Left ventricle myocardium superior (tissue), 1 donor: ENCODE results near the gene APOL1. TPM values are rescaled to one million over a fixed set of nuclear protein-coding genes. Genes with fewer than 3 reads are reported as not detected.
"Not testable (repeated sequence)": the region's sequence is repeated elsewhere in the genome, so short reads cannot be mapped to it uniquely, and the experiment has no call there.

Experiments
- ATAC-seq: fragments of 200-7000 bp; cut with Tn5 transposase; one replicate; pipeline ENCODE4 v1.9.1; 2020; ENCODE audit warnings: mild to moderate bottlenecking, moderate library complexity
- DNase-seq: peaks from one replicate; pipeline ENCODE4 v3.0.0-alpha.2; 2020
- intact Hi-C: fragments of 100-400 bp; cut with micrococcal nuclease; formaldehyde crosslinking; loops from one replicate; pipeline ENCODE4 v1.11.0; 2022
- total RNA-seq: library from RNA; stranded (reverse); fragmentation: NEBNext Ultra II Directional; extraction: Animal tissue kit (Norgen Biotek cat#: 25700); gene quantifications from one replicate; pipeline ENCODE4 v1.2.1, GENCODE V29; 2021
- donor health status: DM: no; HTN: yes; CAD: no; lungs with severe emphysema.

APOL1 gene
- total RNA-seq, 1 donor from 2014 or later, result 17.6 TPM

DNA sequence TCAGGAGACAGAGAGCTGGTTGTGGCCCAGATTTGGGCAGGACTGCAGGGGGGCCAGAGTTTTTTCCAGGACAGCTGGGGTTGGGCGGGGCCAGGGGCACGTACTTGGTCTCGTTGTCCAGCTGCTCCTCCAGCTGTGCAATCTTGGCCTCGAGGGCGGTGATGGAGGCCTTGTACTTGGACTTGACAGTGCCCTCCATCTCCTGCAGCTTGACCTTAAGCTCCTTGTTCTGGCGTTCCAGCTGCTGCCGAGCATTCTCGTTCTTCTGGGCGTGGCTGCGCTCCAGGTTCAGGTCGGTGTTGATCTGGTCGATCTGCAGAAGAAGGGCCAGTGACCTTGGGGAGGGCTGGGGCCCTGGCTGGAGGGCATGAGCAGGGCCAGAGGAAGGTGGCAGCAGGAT is 32.1 kb downstream of the APOL1 start:
- ATAC-seq, result peak; percentile 17
- intact Hi-C loops, result no loop called here

DNA sequence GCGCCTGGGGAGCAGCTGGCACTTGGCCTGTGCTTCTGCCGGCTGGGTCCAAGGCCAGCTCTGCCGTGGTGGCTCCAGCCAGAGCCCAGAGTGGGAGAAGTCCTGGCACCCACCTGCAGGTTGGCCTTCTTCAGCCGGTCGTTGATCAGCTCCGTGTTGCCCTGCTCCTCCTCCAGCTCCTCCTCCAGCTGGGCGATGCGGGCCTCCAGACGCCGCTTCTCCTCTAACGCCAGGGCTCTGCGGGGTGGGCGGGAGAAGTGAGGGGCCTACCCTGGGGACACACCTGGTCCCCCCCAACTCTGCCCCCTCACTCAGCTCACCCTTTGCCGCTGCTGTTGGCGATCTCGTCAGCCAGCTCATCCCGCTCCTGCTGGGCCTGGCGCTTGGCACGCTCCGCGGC is 32.6 kb downstream of the APOL1 start:
- ATAC-seq (peak; percentile 1), DNase-seq (no peak)
- intact Hi-C loops, result no loop called here

More for the DNA sequence above, 32.1 kb downstream of the APOL1 start:
- peak; percentile 73 for DNase-seq

DNA sequence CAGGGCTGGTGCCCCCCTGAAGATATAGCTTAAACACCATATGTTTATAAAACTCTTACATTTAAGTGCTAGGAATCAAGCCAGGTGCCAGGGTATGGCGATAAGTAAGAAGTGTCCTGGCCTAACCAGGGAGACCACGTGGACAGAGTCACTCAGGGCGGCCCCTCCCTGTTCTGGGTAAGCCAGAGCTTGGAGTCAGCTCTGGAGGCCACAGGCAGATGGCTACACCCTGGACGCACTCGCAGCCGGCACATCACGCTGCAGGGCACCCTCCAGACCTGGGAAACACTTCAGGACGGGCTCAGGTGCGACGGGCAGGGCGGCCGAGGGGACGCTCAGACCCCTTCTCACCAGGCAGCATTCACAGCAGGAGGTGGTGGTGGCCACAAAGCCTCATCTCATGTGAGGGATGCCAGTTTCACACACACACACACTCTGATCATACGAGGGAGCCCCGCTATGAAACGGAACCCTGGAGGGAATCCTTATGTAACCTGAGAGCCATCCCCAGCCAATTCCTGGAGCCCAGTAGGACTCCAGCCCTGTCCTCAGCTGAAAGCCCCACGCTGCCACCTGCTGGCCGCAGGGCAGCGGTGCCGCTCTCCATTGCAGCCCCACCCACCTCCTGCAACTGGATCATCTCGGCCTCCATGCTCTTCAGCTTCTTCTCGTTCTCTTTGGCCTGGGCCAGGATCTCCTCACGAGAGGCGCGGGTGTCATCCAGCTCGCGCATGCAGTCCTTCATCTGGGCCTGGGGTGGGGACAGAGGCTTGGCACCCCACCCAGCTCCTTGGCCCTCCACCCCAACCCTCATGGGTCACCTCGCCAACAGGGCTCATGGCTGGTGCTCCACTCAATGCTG is 33.4 kb downstream of the APOL1 start:
- intact Hi-C loops, result no loop called here
- ATAC-seq (peak; percentile 79), DNase-seq (peak; percentile 90)

DNA sequence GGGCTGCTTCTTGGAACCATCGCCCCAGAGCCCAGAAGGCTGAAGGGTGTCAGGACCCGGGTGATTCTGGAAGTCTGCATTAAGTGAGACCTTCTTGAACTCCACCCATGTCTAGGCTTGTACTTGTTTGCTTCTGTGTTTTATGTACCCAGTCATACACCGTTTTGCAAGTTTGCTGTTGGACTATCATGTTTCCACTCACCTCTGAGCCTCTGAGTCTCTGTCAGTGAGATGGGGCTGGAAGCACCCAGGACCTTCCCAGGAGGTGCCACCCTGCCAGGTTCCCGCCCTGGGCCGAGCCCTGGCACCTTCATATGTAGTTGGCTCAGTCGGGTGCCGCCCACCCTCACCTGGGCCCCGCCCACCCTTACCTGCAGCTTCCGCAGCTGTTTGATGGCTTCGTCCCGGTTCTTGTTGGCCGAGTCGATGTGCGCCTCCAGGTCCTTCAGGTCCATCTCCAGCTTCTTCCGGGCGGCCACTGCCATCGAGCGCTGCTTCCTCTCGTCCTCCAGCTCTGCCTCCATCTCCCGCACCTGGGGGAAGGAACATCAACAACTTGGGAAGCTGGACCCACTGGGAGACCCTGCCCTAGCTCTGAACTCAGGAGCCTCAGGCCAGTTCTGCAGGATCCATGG is 35.1 kb downstream of the APOL1 start:
- intact Hi-C loops, result no loop called here
- no peak for DNase-seq
- no peak for ATAC-seq

DNA sequence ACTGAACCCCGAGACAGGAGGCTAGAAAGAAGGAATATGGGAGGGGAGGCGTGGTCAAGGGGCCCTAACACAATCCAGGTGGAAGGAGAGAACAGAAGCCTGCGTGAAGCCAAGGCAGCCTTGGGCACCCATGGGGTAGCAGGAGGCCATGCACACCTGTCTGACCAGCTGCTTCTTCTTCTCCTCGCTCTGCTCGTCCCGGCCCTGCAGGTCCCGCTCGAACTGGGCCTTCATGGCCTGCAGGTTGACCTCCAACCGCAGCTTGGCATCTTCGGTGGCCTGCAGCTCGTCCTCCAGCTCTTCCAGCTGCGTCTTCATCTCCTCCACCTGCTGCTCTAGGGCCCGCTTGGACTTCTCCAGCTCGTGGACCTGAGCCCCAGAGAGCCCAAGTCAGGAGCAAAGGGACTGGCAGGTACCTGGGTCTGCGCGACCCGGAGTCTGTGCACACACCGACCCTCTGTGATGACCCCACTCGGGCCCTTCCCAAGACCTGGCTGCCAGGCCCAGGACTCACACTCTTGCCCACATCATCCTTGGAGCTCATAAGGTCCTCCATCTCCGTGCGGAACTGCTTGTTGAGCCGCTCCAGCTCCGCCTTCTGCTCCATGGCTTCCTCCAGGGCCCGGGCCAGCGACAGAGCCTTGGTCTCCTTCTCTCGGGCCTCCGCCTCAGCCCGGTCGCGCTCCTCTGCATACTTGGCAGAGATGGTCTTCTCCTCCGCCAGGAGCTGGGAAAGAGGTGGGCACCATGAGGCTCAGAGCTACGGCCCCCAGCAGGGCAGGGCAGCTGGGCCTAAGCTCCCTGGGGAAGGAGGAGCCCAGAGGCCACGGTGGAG is 35.9 kb downstream of the APOL1 start:
- intact Hi-C loops, result no loop called here
- ATAC-seq (no peak), DNase-seq (no peak)

DNA sequence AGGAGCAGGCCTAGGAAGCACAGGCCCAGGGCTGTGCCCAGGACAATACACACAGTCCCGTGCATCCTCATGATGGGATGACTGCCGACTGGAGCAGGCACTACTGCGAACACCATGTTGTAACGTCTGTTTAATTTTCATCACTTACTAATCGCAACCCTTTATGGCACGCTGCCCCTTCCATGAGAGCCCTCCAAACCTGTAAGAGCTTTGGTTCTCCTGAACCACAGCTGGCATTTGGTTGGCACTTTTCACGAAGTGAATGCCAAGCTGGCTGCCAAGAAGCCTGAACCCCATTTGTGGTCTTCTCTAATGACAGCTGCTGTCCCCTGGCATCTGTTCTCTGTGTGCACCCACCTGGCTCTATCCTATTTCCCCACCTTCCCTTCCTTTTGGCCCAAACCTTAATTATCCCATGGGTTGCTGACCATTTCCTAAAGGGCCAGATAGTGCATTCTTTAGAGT is 36.5 kb downstream of the APOL1 start:
- no peak for ATAC-seq
- peak; percentile 20 for DNase-seq
- intact Hi-C loops, result no loop called here

DNA sequence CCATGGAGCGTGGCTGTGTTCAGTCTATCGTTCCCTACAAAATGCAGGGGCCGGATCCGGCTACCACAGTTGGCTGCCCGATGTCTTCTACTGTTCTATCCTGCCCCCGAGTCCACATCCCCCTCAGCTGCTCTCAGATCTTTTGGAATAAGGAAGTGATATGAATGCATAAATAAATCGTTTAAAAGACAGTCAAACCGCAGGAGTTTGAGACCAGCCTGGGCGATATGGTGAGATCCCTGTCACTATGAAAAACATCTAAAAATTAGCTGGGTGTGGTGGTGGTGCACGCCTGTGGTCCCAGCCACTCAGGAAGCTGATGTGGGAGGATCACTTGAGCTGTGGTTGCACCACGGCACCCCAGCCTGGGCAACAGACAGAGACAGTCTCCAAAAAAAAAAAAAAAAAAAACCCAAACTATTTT is 37.0 kb downstream of the APOL1 start:
- DNase-seq, result peak; percentile 10
- ATAC-seq, intact Hi-C loops: not testable (repeated sequence)

DNA sequence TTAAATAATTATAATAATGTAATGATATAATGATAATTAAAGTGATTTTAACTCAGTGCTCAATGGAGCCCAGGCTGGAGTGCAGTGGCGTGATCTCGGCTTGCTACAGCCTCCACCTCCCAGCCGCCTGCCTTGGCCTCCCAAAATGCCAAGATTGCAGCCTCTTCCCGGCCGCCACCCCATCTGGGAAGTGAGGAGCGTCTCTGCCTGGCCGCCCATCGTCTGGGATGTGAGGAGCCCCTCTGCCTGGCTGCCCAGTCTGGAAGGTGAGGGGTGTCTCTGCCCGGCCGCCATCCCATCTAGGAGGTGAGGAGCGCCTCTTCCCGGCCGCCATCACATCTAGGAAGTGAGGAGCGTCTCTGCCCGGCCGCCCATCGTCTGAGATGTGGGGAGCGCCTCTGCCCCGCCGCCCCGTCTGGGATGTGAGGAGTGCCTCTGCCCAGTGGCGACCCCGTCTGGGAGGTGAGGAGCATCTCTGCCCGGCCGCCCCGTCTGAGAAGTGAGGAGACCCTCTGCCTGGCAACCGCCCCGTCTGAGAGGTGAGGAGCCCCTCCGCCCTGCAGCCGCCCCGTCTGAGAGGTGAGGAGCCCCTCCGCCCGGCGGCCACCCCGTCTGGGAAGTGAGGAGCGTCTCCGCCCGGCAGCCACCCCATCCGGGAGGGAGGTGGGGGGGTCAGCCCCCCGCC is 37.6 kb downstream of the APOL1 start:
- ATAC-seq, intact Hi-C loops: not testable (repeated sequence)
- DNase-seq, result peak; percentile 17

DNA sequence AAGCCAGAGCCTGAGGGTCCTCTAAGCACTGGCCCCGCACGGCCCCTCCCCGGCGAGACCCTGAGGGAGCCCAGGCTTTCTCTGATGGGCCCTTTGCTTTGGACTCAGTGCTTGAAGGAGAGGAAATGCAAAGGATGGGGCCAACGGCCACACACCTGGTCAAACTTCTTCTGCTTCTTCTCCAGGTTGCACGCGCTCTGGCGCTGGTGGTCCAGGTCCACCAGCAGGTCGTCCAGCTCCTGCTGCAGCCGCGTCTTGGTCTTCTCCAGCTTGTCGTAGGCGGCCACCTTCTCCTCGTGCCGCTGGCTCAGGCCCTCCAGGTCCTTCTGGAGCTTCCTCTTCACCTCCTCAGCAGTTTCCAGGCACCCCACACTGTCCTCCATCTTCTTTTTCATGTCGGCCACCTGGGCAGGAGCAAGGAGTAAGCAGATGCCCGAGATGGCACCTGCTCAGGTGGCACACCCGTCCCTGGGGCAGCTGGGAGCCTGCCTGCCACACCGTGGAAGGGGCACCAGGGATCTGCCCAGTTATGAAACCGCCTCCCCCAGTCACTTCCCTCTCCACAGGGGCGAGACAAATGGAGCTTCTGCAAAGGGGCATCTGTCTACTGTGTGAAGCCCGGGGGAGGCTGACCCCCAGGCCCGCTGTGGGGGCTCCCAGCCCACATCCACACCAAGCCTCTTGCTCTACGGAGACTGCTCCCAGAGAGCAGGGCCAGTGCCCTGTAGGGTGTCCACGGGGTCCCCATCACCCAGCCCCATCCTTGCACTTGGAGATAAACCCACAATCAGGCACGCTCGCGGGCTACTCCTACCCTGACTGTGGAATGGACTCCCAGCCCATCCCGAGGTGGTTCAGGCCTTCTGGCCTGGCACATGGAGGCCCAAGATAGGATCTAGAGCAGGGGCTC is 39.2 kb downstream of the APOL1 start:
- ATAC-seq, result peak; percentile 2
- peak; percentile 31 for DNase-seq
- intact Hi-C loops, result no loop called here

DNA sequence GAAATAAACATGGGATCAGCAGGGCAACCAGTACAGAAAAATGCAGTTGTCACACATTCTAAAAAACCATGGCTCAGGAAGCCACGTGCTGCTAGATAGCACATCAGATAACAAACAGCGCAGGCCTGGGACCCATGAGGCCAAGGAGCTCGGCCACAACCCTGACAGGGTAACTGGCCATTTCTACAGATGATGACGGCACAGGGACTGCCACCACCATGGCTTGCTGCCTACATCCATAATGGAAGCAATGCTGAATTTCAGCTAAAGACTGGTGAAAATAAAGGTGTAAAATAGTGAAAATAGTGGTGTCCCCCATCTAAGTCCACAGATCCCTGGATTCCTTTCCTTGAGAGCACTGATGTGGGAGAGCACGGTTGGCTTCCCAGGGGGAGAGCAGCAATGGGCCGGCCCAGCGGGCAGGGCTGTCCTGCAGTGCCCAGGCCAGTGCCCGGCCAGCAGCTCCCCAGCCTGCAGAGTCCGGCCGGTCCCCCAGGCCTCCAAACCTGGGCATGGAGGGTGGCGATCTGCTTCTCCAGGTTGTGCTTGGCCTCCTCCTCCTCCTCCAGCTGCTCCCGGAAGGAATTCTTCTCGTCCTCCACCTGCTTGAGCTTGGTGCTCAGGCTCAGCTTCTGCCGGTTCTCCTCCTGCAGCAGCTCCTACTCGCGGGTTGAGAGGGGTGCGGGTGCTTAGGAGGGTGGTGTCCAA is 40.0 kb downstream of the APOL1 start:
- ATAC-seq, result no peak
- intact Hi-C loops, result no loop called here
- peak; percentile 8 for DNase-seq

DNA sequence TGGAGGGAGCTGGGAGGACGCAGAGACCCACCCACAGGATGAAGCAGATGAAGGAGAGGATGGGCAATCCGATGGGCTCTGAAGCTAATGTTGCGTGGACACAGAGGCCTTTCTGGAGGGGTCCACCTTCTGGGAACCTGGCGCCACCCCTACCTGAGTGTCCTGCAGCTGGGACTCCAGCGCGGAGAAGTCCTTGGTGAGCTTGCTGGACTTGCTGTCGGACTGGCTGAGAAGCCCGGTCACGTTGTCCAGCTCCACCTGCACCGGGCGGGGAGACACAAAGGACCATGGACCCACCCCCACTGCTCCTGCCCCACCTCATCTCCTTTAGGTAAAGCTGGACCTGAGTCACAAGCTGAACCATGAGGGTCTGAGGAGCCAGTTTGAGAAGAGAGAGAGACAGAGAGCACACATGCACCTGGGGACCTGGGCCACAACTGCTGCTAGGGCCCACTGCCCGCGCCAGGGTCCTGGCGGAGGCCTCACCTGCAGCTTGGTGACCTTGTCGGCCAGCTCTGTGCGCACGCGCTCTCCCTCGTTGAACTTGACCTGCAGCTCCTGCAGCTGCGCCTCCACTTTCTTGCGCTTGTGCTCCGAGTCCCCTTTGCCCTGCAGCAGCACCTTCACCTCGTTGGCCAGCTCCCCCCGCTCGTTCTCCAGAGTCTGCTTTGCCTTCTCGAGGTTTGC is 40.8 kb downstream of the APOL1 start:
- ATAC-seq (no peak), DNase-seq (peak; percentile 23)
- intact Hi-C loops, result no loop called here

DNA sequence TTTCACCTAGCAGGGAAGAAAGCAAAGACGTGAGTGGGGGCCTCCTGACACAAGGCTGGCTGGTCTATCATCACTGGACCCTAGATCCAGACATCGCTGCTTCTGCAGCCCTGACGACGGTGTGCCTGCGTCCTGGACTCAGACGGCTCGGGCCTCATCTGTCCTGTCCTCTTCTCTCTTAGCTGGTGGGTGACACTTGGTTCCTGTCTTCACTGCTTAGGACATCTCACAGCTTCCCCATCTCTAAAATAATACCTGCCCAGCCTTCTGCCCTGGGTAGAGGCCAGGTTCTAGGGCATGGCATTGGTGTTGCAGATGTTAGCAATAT is 41.3 kb downstream of the APOL1 start:
- ATAC-seq, result no peak

DNA sequence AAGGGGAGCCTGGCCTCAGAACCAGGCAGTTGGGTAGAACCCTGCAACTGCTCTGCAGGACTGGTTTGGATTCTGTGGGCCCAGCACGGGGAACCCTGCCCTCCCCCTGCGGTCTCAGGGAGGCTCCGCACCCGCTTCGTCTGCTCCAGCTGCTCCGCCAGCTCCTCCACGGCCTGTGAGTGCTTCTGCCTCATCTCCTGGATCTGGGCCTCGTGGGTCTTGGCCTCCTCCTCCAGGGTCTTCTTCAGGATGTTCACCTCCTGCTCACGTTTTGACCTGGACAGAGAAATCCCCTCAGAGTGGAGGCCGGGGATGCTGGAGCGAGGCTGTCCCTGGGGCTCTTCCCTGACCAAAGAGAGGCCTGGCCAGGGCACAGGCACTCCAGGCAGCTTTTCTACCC is 41.9 kb downstream of the APOL1 start:
- peak; percentile 22 for DNase-seq
- ATAC-seq, result no peak
- intact Hi-C loops, result no loop called here

More for the DNA sequence above, 41.3 kb downstream of the APOL1 start:
- intact Hi-C loops, result no loop called here
- no peak for DNase-seq

DNA sequence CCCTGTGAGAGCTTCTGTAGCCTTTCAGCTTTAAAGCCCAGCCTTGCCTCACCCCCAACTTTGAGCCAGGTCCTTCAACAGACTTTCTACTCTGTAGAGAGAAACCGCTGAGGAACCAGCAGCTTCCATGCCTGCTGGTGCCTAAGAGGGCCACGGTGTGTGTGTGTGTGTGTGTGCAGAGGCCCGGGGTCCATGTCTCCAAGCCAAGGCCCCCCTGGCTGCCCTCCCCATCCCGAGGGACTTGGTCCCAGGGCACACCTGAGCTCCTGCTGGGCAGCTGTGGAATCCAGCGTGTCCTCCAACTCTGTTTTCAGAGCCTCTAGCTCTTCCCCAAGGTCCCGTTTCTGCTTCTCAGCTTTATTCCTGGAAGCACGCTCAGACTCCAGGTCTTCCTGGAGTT is 42.3 kb downstream of the APOL1 start:
- no peak for ATAC-seq
- peak; percentile 24 for DNase-seq
- intact Hi-C loops, result no loop called here

DNA sequence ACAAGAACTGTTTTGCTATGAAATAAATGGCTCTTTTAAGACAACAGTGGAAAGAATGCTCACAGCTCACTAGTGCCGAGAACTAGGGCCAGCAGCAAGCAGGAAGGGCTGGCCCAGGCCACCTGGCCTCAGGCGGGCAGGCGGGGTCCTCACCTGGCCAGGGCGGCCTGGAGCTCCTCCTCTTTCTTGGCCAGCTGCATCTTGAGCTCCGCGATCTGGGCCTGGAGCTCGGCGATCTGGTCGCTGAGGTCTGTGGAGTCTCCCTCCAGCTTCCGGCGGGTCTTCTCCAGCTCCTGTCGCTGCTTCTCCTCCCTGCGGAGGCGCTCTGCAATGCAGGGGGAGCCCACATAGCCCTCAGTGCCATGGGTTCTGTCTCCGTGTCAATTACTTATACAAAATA is 43.8 kb downstream of the APOL1 start:
- intact Hi-C loops, result no loop called here
- DNase-seq, result peak; percentile 23
- no peak for ATAC-seq

DNA sequence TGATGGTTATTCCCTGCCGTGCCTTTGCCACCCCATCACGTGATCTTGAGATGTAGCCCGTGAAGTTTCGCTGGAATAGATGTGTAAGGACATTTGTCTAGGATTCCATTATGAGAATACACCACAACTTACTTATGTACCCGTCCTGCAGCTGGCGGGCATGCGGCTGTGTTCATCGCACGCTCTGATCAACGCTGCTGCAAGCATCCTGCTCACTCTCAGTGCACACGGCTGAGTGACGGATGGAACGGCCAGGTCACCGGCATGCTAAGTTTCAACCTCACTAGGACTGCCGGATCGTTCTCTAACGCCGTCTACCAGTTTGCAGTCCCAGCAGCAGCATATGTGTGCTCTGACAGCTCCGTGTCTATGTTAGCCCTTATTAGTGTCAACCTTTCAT is 44.6 kb downstream of the APOL1 start:
- ATAC-seq (no peak), DNase-seq (peak; percentile 19)
- intact Hi-C loops, result no loop called here

DNA sequence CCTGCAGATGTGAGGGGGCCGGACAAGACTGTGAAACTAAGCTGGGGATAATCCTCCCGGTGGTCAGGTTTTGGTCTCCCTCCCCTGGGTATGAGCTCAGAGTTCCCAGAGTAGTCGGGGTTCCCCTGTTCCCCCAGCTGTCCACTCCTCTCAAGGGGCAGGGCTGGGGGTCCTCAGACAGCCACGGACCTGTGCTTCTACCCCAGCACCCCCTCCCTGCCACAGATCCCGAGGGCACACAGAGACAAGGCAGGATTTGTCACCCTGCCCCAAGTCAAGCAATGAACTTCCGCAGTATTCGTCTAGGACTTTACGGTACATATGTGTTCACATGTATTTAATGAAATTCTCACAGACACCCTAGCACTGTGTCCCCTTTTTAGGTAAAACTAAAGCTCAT is 45.2 kb downstream of the APOL1 start:
- intact Hi-C loops, result no loop called here
- DNase-seq, result peak; percentile 17
- no peak for ATAC-seq
